ENCODE data around the gene EPHB3.

Gene EPHB3

DNA sequence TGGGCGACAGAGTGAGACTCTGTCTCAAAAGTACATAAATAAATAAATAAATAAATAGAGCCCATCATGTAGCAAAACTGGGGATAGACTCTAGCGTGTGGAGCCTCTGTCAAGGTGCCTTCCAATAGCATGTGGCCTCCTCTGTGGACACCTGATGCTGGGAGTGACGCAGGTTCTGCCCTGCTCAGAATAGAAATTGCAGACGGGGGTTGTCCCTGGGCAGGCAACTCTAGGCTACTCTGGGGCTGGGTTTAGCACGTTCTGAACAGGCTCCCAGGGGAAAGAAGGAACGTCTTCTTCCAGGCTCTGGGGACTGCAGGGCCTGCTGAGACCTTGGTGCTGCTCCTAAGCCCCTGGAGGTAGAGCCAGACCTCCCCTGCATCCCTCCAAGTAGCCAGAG is 65.3 kb downstream of the EPHB3 start:
- Histone ChIP-seq H3K4me1 (ENCODE audit: insufficient read depth, low read length, severe bottlenecking) (no peaks in the 10 kb centered on the region), H3F3A (ENCODE audit: insufficient read depth, low read length) (no peaks in the 10 kb centered on the region), H3K79me2 (ENCODE audit: insufficient read depth, low read length) (no peaks in the 10 kb centered on the region), H3K4me2 (ENCODE audit: low read length) (no peak overlapping the region), H3K27ac (ENCODE audit: low read depth, low read length, poor library complexity, severe bottlenecking) (no peak overlapping the region), H3K27me3 (ENCODE audit: insufficient read depth, low read length) (peaks cover 10% of the 10 kb centered on the region; the same call in 1 of the 2 replicates), H3K4me3 (ENCODE audit: low read depth, low read length, poor library complexity, severe bottlenecking) (no peak overlapping the region), H3K36me3 (ENCODE audit: insufficient read depth, low read length) (no peaks in the 10 kb centered on the region), H2AFZ (ENCODE audit: low read length) (no peak overlapping the region), H4K20me1 (ENCODE audit: insufficient read depth, low read length) (no peaks in the 10 kb centered on the region), H3K9me3 (ENCODE audit: low read length) (no peaks in the 10 kb centered on the region), H3K9me2 (ENCODE audit: low read depth, low read length) (no peaks in the 10 kb centered on the region), H3K9ac (ENCODE audit: low read length) (no peak overlapping the region)
- no peak for TF ChIP-seq EZH2 (IDR thresholded peaks at IDR 0.05; ENCODE audit: borderline replicate concordance, low read length)
- TF ChIP-seq, protein P1, sequence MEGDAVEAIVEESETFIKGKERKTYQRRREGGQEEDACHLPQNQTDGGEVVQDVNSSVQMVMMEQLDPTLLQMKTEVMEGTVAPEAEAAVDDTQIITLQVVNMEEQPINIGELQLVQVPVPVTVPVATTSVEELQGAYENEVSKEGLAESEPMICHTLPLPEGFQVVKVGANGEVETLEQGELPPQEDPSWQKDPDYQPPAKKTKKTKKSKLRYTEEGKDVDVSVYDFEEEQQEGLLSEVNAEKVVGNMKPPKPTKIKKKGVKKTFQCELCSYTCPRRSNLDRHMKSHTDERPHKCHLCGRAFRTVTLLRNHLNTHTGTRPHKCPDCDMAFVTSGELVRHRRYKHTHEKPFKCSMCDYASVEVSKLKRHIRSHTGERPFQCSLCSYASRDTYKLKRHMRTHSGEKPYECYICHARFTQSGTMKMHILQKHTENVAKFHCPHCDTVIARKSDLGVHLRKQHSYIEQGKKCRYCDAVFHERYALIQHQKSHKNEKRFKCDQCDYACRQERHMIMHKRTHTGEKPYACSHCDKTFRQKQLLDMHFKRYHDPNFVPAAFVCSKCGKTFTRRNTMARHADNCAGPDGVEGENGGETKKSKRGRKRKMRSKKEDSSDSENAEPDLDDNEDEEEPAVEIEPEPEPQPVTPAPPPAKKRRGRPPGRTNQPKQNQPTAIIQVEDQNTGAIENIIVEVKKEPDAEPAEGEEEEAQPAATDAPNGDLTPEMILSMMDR (IDR thresholded peaks at IDR 0.05; ENCODE audit: low read length): no peak

DNA sequence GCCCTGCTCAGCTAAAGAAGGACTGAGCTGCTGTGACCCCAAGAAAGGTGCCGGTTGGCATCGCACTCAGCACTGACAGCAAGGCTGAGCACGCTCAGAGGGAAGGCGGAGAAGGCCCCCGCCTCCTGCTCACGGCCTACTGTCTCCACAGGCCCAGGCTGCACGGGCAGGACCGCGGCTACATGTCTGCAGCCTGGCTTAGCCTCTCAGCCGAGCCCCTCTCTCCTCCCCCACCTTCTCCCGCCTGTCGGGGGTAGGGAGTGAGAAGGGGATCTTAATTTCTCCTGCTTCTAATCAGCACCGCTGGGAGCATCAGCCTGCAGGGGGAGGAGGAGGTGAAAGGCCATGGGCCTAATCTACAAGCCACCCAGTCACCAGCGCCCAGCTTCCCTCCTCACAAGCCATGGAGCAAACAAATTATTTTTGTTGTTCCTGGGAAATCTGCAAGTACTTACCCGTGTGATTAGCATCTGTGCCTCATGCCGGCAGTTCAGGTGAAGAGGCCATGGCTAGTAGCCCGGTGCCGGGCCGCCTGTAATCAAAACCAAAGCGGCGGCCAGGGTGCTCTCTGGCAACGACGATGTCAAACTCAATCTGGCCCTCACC is 68.1 kb downstream of the EPHB3 start:
- Histone ChIP-seq H3F3A (ENCODE audit: insufficient read depth, low read length) (no peaks in the 10 kb centered on the region), H3K36me3 (ENCODE audit: insufficient read depth, low read length) (no peaks in the 10 kb centered on the region), H3K9me2 (ENCODE audit: low read depth, low read length) (no peaks in the 10 kb centered on the region), H3K27me3 (ENCODE audit: insufficient read depth, low read length) (peaks cover 10% of the 10 kb centered on the region; the same call in 1 of the 2 replicates), H3K9ac (ENCODE audit: low read length) (no peak overlapping the region), H2AFZ (ENCODE audit: low read length) (no peak overlapping the region), H3K4me3 (ENCODE audit: low read depth, low read length, poor library complexity, severe bottlenecking) (no peak overlapping the region), H3K9me3 (ENCODE audit: low read length) (no peaks in the 10 kb centered on the region), H4K20me1 (ENCODE audit: insufficient read depth, low read length) (no peaks in the 10 kb centered on the region), H3K79me2 (ENCODE audit: insufficient read depth, low read length) (no peaks in the 10 kb centered on the region), H3K4me1 (ENCODE audit: insufficient read depth, low read length, severe bottlenecking) (no peaks in the 10 kb centered on the region), H3K4me2 (ENCODE audit: low read length) (no peak overlapping the region), H3K27ac (ENCODE audit: low read depth, low read length, poor library complexity, severe bottlenecking) (no peak overlapping the region)
- TF ChIP-seq, protein P1 (IDR thresholded peaks at IDR 0.05; ENCODE audit: low read length): no peak
- no peak for TF ChIP-seq EZH2 (IDR thresholded peaks at IDR 0.05; ENCODE audit: borderline replicate concordance, low read length)

DNA sequence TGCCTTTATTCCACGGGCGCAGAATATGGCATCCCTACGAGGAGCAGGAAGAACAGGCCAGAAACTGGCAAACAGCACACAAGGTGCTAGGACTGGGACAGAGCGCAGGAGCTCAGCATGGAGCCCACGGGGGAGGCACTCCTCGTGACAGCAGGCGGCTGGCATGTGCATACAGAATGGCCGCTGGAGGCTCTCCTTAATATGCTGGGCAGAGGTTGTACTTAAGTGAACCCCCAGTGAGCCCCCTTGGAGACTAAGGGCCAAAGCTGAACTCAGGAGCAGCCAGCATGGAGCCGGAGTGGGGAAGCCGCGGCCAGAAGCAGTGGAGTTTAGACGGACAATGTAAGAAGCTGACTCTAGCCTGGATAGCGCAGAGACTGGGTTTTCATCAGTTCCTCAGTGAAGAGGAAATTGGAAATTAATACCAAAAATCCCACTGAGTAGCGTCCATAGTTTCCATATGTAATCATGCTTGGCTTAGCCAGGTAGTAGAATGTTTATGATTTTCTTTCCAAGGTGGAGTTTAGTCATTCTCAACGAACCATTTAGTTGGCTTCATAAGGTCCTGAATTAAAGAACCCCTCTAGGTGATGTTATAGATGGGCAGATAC is 69.4 kb downstream of the EPHB3 start:
- no peak overlapping the region for H3K4me2 ChIP-seq (ENCODE audit: low read length)
- H3K9me3 ChIP-seq (ENCODE audit: low read length): no peaks in the 10 kb centered on the region
- no peaks in the 10 kb centered on the region for H3K36me3 ChIP-seq (ENCODE audit: insufficient read depth, low read length)
- H2AFZ ChIP-seq (ENCODE audit: low read length): no peak overlapping the region
- no peaks in the 10 kb centered on the region for H3F3A ChIP-seq (ENCODE audit: insufficient read depth, low read length)
- H3K9ac ChIP-seq (ENCODE audit: low read length): no peak overlapping the region
- H3K27ac ChIP-seq (ENCODE audit: low read depth, low read length, poor library complexity, severe bottlenecking): no peak overlapping the region
- no peaks in the 10 kb centered on the region for H4K20me1 ChIP-seq (ENCODE audit: insufficient read depth, low read length)
- peaks cover 6% of the 10 kb centered on the region; the same call in 1 of the 2 replicates for H3K27me3 ChIP-seq (ENCODE audit: insufficient read depth, low read length)
- H3K4me3 ChIP-seq (ENCODE audit: low read depth, low read length, poor library complexity, severe bottlenecking): no peak overlapping the region
- no peaks in the 10 kb centered on the region for H3K9me2 ChIP-seq (ENCODE audit: low read depth, low read length)
- TF ChIP-seq, protein P1 (IDR thresholded peaks at IDR 0.05; ENCODE audit: low read length): no peak
- TF ChIP-seq EZH2 (IDR thresholded peaks at IDR 0.05; ENCODE audit: borderline replicate concordance, low read length): no peak
- no peaks in the 10 kb centered on the region for H3K4me1 ChIP-seq (ENCODE audit: insufficient read depth, low read length, severe bottlenecking)
- H3K79me2 ChIP-seq (ENCODE audit: insufficient read depth, low read length): no peaks in the 10 kb centered on the region

Data from OCI-LY1 (cell line).